Subcutaneous abdominal adipose tissue (tissue), 5 donors: Measurements from ENCODE around the gene SLC2A2.

Source experiments
- H3K27ac ChIP-seq: one replicate; pipeline ENCODE4 v1.7.0; 2013; ENCODE audit warnings: low read depth, mild to moderate bottlenecking, inconsistent platforms, low read length, moderate library complexity
- H3K27me3 ChIP-seq, 5 donors: one replicate each; pipeline ENCODE4 v1.7.0; 2013; ENCODE audit warnings: low read length in 5 of 5, inconsistent platforms in 1 of 5; ENCODE audit not compliant: control insufficient read depth in 5 of 5, insufficient read depth in 4 of 5
- H3K36me3 ChIP-seq, 5 donors: one replicate each; pipeline ENCODE4 v1.7.0; 2013; ENCODE audit warnings: low read length in 5 of 5; ENCODE audit not compliant: control insufficient read depth in 5 of 5, insufficient read depth in 5 of 5
- H3K4me1 ChIP-seq, 5 donors: one replicate each; pipeline ENCODE4 v1.7.0; 2013; ENCODE audit warnings: low read length in 5 of 5, mild to moderate bottlenecking in 3 of 5, moderate library complexity in 1 of 5; ENCODE audit not compliant: control insufficient read depth in 5 of 5, insufficient read depth in 5 of 5
- H3K4me3 ChIP-seq, 5 donors: one replicate each; pipeline ENCODE4 v1.7.0; 2013; ENCODE audit warnings: low read length in 5 of 5, low read depth in 1 of 5
- H3K9ac ChIP-seq, 5 donors: one replicate each; pipeline ENCODE4 v1.7.0; 2013; ENCODE audit warnings: low read length in 5 of 5, mild to moderate bottlenecking in 4 of 5, moderate library complexity in 3 of 5
- H3K9me3 ChIP-seq, 5 donors: one replicate each; pipeline ENCODE4 v1.7.0; 2013; ENCODE audit warnings: low read length in 5 of 5; ENCODE audit not compliant: control insufficient read depth in 5 of 5
- donor health status: healthy.
- donor health status: healthy.
- donor health status: healthy.
- donor health status: healthy.
- donor health status: healthy.

SLC2A2 gene

DNA sequence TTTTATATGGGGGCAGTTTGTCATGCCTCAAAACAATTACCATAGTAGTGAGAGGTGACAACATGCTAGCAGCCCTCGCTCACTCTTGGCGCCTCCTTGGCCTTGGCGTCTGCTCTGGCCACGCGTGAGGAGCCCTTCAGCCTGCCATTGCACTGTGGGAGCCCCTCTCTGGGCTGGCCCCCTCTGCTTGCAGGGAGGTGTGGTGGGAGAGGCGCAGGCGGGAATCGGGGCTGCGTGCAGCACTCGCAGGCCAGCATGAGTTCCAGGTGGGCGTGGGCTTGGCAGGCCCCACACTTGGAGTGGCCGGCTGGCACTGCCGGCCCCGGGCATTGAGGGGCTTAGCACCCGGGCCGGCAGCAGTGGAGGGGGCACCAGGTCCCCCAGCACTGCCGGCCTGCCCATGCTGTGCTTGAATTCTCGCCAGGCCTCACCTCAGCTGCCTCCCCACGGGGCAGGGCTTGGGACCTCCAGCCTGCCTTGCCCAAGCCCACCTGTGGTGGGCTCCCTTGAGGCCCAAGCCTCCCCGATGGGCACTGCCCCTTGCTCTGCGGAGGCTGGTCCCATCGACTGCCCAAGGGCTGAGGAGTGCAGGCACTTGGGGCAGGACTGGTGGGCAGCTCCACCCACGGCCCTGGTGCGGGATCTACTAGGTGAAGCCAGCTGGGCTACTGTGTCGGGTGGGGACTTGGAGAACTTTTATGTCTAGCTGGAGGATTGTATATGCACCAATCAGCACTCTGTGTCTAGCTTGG lies 79.3 kb downstream of the SLC2A2 start:
- Histone ChIP-seq H3K9ac (no peak overlapping the region), H3K4me1 (no peaks in the 10 kb centered on the region), H3K9me3 (peaks cover 0 to 5% (median 0%) of the 10 kb centered on the region in 5 donors), H3K4me3 (no peak overlapping the region), H3K36me3 (no peaks in the 10 kb centered on the region), H3K27me3 (no peaks in the 10 kb centered on the region), H3K27ac (no peak overlapping the region)
